HepG2 (cell line): Measurements from ENCODE around the gene PLCB4.

ENCODE experiments used
- HNF4A ChIP-seq: sonication (generic); formaldehyde crosslinking; IDR thresholded peaks from 2 replicates; pipeline ENCODE4 v1.4.0; 2020; ENCODE audit warnings: missing genetic modification reagents
- ZBTB8A ChIP-seq: sonication (generic); formaldehyde crosslinking; IDR thresholded peaks from 2 replicates; pipeline ENCODE4 v1.4.0; 2020; ENCODE audit warnings: mild to moderate bottlenecking, low read depth, missing genetic modification reagents, borderline replicate concordance

DNA sequence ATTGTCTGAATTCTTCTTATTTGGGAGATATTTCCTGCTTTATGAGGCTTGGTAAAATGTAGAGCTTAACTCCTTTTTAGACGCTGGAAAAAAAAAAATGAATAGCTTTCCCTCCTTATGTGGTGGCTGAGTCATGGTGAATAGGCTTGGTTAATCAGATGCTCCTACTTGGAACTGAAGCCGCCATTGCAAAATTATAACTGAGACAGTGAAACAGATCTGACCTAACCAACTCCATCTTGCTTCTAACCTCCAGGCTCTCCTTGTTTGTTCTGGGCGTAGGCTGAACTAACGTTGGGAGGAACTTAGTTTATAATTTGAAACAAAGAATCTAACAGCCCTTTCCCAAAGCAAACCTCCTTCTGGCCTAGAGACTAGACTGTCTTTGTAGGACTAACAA lies 43.2 kb upstream of the PLCB4 start:
- TF ChIP-seq HNF4A (no peak), ZBTB8A (no peak)
